Measurements from ENCODE around the gene CRCP.

CRCP gene

DNA sequence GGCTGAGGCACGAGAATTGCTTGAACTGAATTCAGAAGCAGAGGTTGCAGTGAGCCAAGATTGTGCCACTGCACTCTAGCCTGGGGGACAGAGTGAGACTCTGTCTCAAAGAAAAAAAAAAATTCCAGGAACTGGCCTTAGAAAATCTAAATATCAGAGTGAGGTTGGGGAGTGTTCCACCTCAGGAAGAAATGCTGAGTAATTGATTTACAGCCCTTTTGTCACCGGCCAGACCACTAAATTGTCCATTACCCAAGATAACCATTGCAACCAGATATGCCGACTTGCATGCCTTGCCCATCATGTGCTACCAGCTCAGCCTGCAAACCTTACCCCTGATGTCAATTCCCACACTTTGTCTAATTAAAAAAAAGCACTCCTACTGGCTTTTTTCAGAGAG lies 42.4 kb downstream of the CRCP start:
- Histone ChIP-seq H3K27ac (replicated peaks) (no peak overlapping the region), H3K27me3 (ENCODE audit: insufficient read depth, poor library complexity, severe bottlenecking) (no peaks in the 10 kb centered on the region), H3K4me3 (replicated peaks; ENCODE audit: insufficient read depth, low read length) (no peak overlapping the region)
- TF ChIP-seq POLR2AphosphoS5 (IDR thresholded peaks at IDR 0.05; ENCODE audit: low read depth) (no peak), GABPA (IDR thresholded peaks at IDR 0.05; ENCODE audit: low read depth) (no peak), SPI1 (IDR thresholded peaks at IDR 0.05; ENCODE audit: borderline replicate concordance, low read depth) (no peak)
- TF ChIP-seq, protein P1, sequence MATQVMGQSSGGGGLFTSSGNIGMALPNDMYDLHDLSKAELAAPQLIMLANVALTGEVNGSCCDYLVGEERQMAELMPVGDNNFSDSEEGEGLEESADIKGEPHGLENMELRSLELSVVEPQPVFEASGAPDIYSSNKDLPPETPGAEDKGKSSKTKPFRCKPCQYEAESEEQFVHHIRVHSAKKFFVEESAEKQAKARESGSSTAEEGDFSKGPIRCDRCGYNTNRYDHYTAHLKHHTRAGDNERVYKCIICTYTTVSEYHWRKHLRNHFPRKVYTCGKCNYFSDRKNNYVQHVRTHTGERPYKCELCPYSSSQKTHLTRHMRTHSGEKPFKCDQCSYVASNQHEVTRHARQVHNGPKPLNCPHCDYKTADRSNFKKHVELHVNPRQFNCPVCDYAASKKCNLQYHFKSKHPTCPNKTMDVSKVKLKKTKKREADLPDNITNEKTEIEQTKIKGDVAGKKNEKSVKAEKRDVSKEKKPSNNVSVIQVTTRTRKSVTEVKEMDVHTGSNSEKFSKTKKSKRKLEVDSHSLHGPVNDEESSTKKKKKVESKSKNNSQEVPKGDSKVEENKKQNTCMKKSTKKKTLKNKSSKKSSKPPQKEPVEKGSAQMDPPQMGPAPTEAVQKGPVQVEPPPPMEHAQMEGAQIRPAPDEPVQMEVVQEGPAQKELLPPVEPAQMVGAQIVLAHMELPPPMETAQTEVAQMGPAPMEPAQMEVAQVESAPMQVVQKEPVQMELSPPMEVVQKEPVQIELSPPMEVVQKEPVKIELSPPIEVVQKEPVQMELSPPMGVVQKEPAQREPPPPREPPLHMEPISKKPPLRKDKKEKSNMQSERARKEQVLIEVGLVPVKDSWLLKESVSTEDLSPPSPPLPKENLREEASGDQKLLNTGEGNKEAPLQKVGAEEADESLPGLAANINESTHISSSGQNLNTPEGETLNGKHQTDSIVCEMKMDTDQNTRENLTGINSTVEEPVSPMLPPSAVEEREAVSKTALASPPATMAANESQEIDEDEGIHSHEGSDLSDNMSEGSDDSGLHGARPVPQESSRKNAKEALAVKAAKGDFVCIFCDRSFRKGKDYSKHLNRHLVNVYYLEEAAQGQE (IDR thresholded peaks at IDR 0.05; ENCODE audit: insufficient replicate concordance, low read depth): no peak
- TF ChIP-seq, protein P2, sequence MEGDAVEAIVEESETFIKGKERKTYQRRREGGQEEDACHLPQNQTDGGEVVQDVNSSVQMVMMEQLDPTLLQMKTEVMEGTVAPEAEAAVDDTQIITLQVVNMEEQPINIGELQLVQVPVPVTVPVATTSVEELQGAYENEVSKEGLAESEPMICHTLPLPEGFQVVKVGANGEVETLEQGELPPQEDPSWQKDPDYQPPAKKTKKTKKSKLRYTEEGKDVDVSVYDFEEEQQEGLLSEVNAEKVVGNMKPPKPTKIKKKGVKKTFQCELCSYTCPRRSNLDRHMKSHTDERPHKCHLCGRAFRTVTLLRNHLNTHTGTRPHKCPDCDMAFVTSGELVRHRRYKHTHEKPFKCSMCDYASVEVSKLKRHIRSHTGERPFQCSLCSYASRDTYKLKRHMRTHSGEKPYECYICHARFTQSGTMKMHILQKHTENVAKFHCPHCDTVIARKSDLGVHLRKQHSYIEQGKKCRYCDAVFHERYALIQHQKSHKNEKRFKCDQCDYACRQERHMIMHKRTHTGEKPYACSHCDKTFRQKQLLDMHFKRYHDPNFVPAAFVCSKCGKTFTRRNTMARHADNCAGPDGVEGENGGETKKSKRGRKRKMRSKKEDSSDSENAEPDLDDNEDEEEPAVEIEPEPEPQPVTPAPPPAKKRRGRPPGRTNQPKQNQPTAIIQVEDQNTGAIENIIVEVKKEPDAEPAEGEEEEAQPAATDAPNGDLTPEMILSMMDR (IDR thresholded peaks at IDR 0.05; ENCODE audit: insufficient read depth, low read length): no peak
- no peak for DNase-seq (ENCODE audit: low read depth in 1 of 2, low spot score in 1 of 2)

DNA sequence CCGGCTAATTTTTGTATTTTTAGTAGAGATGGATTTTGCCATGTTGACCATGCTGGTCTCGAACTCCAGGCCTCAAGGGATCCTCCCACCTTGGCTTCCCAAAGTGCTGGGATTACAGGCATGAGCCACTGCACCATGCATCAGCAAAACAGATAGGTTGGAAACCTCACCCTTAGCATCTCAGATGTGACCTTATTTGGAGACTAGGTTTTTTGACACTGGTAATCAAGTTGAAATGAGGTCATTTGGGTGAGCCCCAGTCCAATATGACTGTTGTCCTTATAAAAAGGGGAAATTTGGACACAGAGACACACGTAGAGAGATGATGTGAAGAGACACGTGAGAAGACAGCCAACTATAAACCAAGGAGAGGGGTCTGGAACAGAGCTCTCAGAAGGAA lies 48.0 kb downstream of the CRCP start:
- TF ChIP-seq SPI1 (IDR thresholded peaks at IDR 0.05; ENCODE audit: borderline replicate concordance, low read depth): no peak
- TF ChIP-seq, protein P2 (IDR thresholded peaks at IDR 0.05; ENCODE audit: insufficient read depth, low read length): no peak
- no peak for TF ChIP-seq POLR2AphosphoS5 (IDR thresholded peaks at IDR 0.05; ENCODE audit: low read depth)
- TF ChIP-seq, protein P1 (IDR thresholded peaks at IDR 0.05; ENCODE audit: insufficient replicate concordance, low read depth): no peak
- TF ChIP-seq GABPA (IDR thresholded peaks at IDR 0.05; ENCODE audit: low read depth): no peak
- DNase-seq (ENCODE audit: low read depth in 1 of 2, low spot score in 1 of 2): no peak
- H3K27ac ChIP-seq (replicated peaks): no peak overlapping the region
- H3K4me3 ChIP-seq (replicated peaks; ENCODE audit: insufficient read depth, low read length): no peak overlapping the region
- H3K27me3 ChIP-seq (ENCODE audit: insufficient read depth, poor library complexity, severe bottlenecking): no peaks in the 10 kb centered on the region

DNA sequence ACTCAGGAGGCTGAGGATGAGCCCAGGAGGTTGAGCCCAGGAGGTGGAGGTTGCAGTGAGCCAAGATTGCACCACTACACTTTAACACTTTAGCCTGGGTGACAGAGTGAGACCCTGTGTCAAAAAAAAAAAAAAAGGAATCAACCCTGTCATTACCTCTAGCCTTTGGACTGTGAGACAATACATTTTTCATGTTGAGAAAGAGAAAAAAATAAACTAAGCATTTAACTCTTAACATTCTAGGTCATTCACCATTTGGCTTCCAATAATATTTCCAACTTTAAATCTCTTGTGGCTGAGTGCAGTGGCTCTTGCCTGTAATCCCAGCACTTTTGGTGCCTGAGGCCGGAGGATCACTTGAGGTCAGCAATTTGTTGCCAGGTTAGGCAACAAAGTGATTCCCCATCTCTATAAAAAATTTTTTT lies 48.6 kb downstream of the CRCP start:
- no peak overlapping the region for H3K4me3 ChIP-seq (replicated peaks; ENCODE audit: insufficient read depth, low read length)
- TF ChIP-seq, protein P2 (IDR thresholded peaks at IDR 0.05; ENCODE audit: insufficient read depth, low read length): no peak
- no peak for TF ChIP-seq POLR2AphosphoS5 (IDR thresholded peaks at IDR 0.05; ENCODE audit: low read depth)
- TF ChIP-seq SPI1 (IDR thresholded peaks at IDR 0.05; ENCODE audit: borderline replicate concordance, low read depth): no peak
- TF ChIP-seq, protein P1 (IDR thresholded peaks at IDR 0.05; ENCODE audit: insufficient replicate concordance, low read depth): no peak
- TF ChIP-seq GABPA (IDR thresholded peaks at IDR 0.05; ENCODE audit: low read depth): no peak
- no peak overlapping the region for H3K27ac ChIP-seq (replicated peaks)
- DNase-seq (ENCODE audit: low read depth in 1 of 2, low spot score in 1 of 2): no peak
- H3K27me3 ChIP-seq (ENCODE audit: insufficient read depth, poor library complexity, severe bottlenecking): no peaks in the 10 kb centered on the region
